Activated CD4-positive, alpha-beta memory T cell treated with anti-CD3 and anti-CD28 coated beads, Interleukin-2, amount 10 ng/mL, durations not matched to agents 7 days and 5 days (primary cell): Measurements from ENCODE around the gene DUSP16. TPM values are rescaled to one million over a fixed set of nuclear protein-coding genes. Genes with fewer than 3 reads are reported as not detected.

Source experiments
- CTCF ChIA-PET: fragments of 350-600 bp; sonication (Branson Sonifier 250); formaldehyde crosslinking; loops from one replicate; lab custom pipeline; 2021; ENCODE audit warnings: antibody characterized with exemption, inconsistent platforms; lab: Charles Lee
- POLR2A ChIA-PET: fragments of 350-600 bp; sonication (Branson Sonifier 250); formaldehyde crosslinking; loops from one replicate; lab custom pipeline; 2021; ENCODE audit warnings: antibody characterized with exemption; lab: Charles Lee
- DNase-seq: peaks from one replicate; pipeline ENCODE4 v3.0.0-alpha.2; 2020
- H3K27ac Mint-ChIP-seq: one replicate; pipeline ENCODE4 v1.8.0; 2021; ENCODE audit warnings: mild to moderate bottlenecking, mixed read lengths
- H3K27me3 Mint-ChIP-seq: one replicate; pipeline ENCODE4 v1.8.0; 2021; ENCODE audit warnings: mixed read lengths
- H3K36me3 Mint-ChIP-seq: one replicate; pipeline ENCODE4 v1.8.0; 2021; ENCODE audit warnings: low read depth, mixed read lengths
- H3K4me1 Mint-ChIP-seq: one replicate; pipeline ENCODE4 v1.8.0; 2021; ENCODE audit warnings: mixed read lengths
- H3K4me3 Mint-ChIP-seq: one replicate; pipeline ENCODE4 v1.8.0; 2021; ENCODE audit warnings: mild to moderate bottlenecking, mixed read lengths
- H3K9me3 Mint-ChIP-seq: one replicate; pipeline ENCODE4 v1.8.0; 2021; ENCODE audit warnings: mixed read lengths
- total RNA-seq, 2 experiments: library from RNA; stranded (reverse); gene quantifications; one replicate each; pipeline ENCODE4 v1.2.3, GENCODE V29; 2021

DUSP16 gene
- total RNA-seq, 2 experiments from 2014 or later, result 77.3 to 85.2 TPM

DNA sequence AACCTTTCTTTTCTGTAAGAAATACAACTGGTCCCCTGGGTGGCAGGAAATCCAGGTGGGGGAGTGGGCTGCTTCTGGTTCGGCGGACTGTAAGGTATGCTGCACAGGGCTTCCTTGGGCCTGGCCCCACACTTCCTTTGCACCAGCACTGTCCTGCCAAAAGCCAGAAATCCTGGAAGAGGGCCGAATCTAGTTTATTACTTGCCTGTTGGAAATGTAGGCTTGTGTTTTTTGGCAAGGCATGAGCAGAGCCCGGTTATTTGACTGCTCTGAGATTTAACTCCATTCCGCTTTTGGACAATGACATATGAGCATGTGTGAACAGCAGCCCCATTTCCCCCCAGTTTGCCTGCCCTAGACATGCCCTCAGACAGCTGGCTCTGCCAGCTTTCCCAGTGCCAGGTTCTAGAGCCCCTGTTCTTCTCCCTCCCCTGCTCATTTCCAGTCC lies 119.2 kb downstream of the DUSP16 start:
- CTCF ChIA-PET, result interaction anchor here (1.7 to 2.4 kb wide), 4 partner anchors 13 to 66 kb away, joined by 7 to 14 read pairs (median 7); no protein-coding TSS in a partner anchor
- H3K4me3 Mint-ChIP-seq, result no peak overlapping the region
- POLR2A ChIA-PET, result interaction anchor here (0.5 to 18.9 kb wide), 11 partner anchors 13 to 277 kb away, joined by 3 to 380 read pairs (median 38); partner anchors contain the start of genes BORCS5 and CDKN1B
- H3K27ac Mint-ChIP-seq, result peak overlapping the region; percentile 98
- DNase-seq, result no peak
- peaks cover 84% of the 10 kb centered on the region for H3K4me1 Mint-ChIP-seq
- H3K27me3 Mint-ChIP-seq, result no peaks in the 10 kb centered on the region
- no peaks in the 10 kb centered on the region for H3K9me3 Mint-ChIP-seq
- H3K36me3 Mint-ChIP-seq, result peaks cover 30% of the 10 kb centered on the region

DNA sequence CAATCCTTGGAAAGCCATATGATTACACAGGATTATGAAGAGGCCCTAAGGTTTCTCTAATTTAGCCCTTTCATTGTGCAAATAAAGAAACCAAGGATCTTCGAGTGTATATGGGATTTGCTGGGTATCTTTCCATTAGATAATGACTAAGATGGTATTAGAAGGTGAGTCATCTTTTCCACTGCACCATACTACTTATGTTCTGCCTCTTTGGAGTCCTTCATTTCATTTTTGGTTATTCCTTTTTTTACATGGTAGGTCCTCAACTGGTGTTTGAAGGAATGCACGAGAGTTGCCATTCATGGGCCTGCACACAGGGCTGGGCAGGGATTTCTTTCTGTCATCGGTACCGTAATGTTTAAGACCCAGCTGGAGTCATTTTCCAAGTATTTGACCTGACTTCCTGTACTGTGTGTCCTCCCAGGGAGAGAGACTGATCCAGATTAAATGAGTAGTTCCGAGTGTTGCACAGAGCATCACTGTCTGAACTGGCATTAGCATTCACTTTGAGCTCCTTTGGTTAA lies 120.1 kb downstream of the DUSP16 start:
- CTCF ChIA-PET, result interaction anchor here (0.7 to 2.4 kb wide), 8 partner anchors 14 to 122 kb away, joined by 3 to 14 read pairs (median 6); no protein-coding TSS in a partner anchor
- H3K27ac Mint-ChIP-seq, result peak overlapping the region; percentile 98
- DNase-seq, result no peak
- peaks cover 91% of the 10 kb centered on the region for H3K4me1 Mint-ChIP-seq
- H3K27me3 Mint-ChIP-seq, result no peaks in the 10 kb centered on the region
- H3K36me3 Mint-ChIP-seq, result peaks cover 39% of the 10 kb centered on the region
- POLR2A ChIA-PET, result interaction anchor here (0.5 to 18.9 kb wide), 32 partner anchors 9 to 294 kb away, joined by 3 to 380 read pairs (median 7); partner anchors contain the start of genes BORCS5, CDKN1B and DUSP16
- H3K4me3 Mint-ChIP-seq, result peak overlapping the region; percentile 39
- no peaks in the 10 kb centered on the region for H3K9me3 Mint-ChIP-seq

DNA sequence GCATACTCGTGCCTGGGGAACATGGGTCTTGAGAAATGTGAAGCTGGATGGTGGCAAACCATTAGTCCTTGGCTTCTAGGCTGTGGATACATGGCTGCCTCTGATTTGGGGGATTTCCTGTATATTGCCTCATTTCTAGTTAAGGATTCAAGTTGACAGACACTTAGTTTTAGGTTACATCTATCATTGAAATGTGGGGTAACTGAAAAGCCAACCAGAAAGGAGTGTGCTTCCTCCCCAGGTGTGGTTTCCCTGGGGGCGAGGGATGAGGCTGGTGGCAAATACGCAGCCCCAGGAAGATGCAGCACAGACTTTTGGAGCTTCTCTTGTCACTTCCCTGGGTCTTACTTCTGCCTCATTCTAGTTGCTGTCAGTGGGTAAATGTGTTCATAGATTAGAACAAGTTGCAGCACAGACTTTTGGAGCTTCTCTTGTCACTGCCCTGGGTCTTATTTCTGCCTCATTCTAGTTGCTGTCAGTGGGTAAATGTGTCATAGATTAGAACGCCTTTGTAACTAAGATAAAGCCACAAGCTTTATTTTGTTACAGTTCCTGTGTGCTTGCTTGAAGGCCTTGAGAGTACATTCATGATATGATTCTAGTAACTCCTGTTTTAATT lies 120.7 kb downstream of the DUSP16 start:
- peak; percentile 73 for DNase-seq
- H3K4me1 Mint-ChIP-seq, result peaks cover 91% of the 10 kb centered on the region
- H3K4me3 Mint-ChIP-seq, result peak overlapping the region; percentile 39
- peak overlapping the region; percentile 98 for H3K27ac Mint-ChIP-seq
- peaks cover 39% of the 10 kb centered on the region for H3K36me3 Mint-ChIP-seq
- peaks cover 6% of the 10 kb centered on the region for H3K9me3 Mint-ChIP-seq
- no peaks in the 10 kb centered on the region for H3K27me3 Mint-ChIP-seq
- POLR2A ChIA-PET, result interaction anchor here (0.7 to 18.9 kb wide), 30 partner anchors 9 to 294 kb away, joined by 3 to 380 read pairs (median 10); partner anchors contain the start of genes BORCS5, CDKN1B and DUSP16
- CTCF ChIA-PET, result interaction anchor here (0.7 to 3.7 kb wide), 11 partner anchors 15 to 294 kb away, joined by 3 to 14 read pairs (median 5); no protein-coding TSS in a partner anchor

DNA sequence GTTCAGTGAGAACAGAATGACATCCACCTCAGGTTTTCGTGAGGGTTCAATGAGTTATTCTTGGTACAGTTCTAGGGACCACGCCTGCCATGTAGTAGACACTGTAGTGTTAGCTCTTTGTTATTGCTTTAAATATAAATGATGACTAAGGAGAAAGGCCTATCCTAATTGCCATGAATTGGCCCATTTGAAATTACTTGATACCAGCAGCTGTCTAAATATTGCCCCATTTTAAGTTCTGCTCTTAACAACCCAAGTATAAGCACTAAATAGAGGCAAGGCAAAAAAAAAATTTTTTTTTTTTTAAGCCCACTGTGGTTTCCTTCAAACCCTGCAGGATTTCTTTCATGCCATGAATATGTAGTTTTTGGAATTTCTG lies 121.2 kb downstream of the DUSP16 start:
- Mint-ChIP-seq H3K27ac (peak overlapping the region; percentile 98), H3K4me1 (peaks cover 87% of the 10 kb centered on the region), H3K27me3 (no peaks in the 10 kb centered on the region), H3K4me3 (no peak overlapping the region), H3K36me3 (peaks cover 40% of the 10 kb centered on the region), H3K9me3 (peaks cover 9% of the 10 kb centered on the region)
- no peak for DNase-seq
- CTCF ChIA-PET, result interaction anchor here (0.8 to 3.7 kb wide), 7 partner anchors 15 to 295 kb away, joined by 3 to 14 read pairs (median 5); no protein-coding TSS in a partner anchor
- POLR2A ChIA-PET, result interaction anchor here (0.6 to 18.9 kb wide), 29 partner anchors 8 to 295 kb away, joined by 3 to 380 read pairs (median 11); partner anchors contain the start of genes BORCS5, CDKN1B and DUSP16

DNA sequence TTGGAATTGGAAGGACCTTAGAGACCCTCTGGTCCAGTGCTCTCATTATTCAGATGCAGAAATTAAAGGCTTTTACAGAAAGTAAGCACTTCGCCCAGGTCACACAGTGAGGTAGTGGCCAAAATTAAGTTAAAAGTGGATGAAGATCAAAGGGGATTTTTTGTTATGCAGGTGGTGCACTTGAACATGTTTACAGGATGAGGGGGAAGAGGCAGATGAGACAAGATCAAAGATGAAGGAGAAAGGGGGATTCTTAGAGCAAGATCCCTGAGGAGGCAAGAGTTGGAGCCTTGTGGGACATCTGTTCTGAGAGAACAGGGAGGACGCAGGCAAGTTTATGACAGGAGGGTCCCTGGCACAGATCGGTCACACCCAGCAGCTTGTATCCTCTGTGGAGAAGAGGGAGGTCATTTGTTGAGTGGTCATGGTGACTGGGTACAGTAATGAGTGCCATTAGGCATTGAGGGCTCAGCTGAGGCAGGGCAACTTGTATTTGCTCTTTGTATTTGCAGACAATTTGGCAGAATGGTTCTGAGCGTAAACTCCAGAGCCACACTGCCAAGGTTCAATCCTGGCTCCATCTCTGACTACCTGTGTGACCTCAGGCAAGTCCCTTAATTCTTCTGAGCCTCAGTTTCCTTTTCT lies 121.8 kb downstream of the DUSP16 start:
- H3K27me3 Mint-ChIP-seq, result no peaks in the 10 kb centered on the region
- H3K4me1 Mint-ChIP-seq, result peaks cover 88% of the 10 kb centered on the region
- peaks cover 44% of the 10 kb centered on the region for H3K36me3 Mint-ChIP-seq
- H3K4me3 Mint-ChIP-seq, result no peak overlapping the region
- DNase-seq, result no peak
- ChIA-PET CTCF (interaction anchor here (0.8 to 3.7 kb wide), 6 partner anchors 16 to 296 kb away, joined by 3 to 14 read pairs (median 7); partner anchors contain the start of gene DUSP16), POLR2A (interaction anchor here (0.6 to 18.9 kb wide), 22 partner anchors 8 to 295 kb away, joined by 3 to 380 read pairs (median 12); partner anchors contain the start of genes BORCS5 and DUSP16)
- H3K27ac Mint-ChIP-seq, result peak overlapping the region; percentile 98
- peaks cover 10% of the 10 kb centered on the region for H3K9me3 Mint-ChIP-seq

DNA sequence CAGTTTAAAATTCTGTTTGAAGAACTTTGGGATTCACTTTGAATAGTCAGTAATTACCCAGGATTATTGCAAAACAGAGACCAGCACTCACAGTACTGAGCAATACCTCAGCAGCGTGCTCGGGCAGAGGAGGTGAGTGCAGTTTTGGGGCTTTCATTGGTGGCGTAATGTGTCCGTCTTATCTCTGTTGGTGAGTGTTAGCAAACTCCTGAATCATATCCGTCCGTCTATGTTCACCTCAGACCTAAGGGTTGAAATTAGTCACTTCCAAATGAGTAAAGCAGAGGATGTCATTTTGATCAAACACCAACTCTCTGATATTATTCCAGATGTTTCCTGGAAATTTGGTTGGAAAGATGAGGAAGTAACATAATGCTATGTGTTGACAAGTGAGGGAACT lies 123.0 kb downstream of the DUSP16 start:
- Mint-ChIP-seq H3K27me3 (no peaks in the 10 kb centered on the region), H3K9me3 (peaks cover 10% of the 10 kb centered on the region), H3K27ac (peak overlapping the region; percentile 98), H3K4me1 (peaks cover 85% of the 10 kb centered on the region), H3K4me3 (peak overlapping the region; percentile 5), H3K36me3 (peaks cover 50% of the 10 kb centered on the region)
- ChIA-PET CTCF (interaction anchor here (2.7 to 3.7 kb wide), 2 partner anchors 35 to 55 kb away, joined by 10 to 11 read pairs; no protein-coding TSS in a partner anchor), POLR2A (interaction anchor here (1.3 to 18.9 kb wide), 9 partner anchors 17 to 286 kb away, joined by 5 to 380 read pairs (median 46); partner anchors contain the start of gene BORCS5)
- peak; percentile 81 for DNase-seq

DNA sequence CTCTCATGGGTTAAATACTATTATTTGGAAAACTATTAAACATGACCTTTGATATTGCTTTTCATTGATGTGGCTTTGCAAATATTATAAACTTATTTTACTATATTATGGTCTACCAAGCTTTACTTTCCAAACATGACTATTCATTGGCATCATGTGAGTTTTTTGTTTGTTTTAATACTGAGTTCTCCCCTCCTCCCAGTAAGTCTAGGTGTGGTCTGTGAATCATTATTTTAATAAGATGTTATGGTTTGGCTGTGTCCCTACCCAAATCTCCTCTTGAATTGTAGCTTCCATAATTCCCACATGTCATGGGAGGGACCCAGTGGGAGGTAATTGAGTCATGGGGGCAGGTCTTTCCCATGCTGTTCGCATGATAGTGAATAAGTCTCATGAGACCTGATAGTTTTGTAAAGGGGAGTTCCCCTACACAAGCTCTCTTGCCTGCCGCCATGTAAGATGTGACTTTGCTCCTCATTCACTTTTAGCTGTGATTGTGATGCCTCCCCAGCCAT lies 125.8 kb downstream of the DUSP16 start:
- peaks cover 61% of the 10 kb centered on the region for H3K36me3 Mint-ChIP-seq
- POLR2A ChIA-PET, result interaction anchor here (1.5 to 18.9 kb wide), 3 partner anchors 35 to 279 kb away, joined by 4 to 380 read pairs (median 5); no protein-coding TSS in a partner anchor
- no peaks in the 10 kb centered on the region for H3K27me3 Mint-ChIP-seq
- peaks cover 10% of the 10 kb centered on the region for H3K9me3 Mint-ChIP-seq
- CTCF ChIA-PET, result interaction anchor here (0.6 to 1.0 kb wide), 3 partner anchors 20 to 265 kb away, joined by 3 to 6 read pairs (median 4); no protein-coding TSS in a partner anchor
- no peak overlapping the region for H3K27ac Mint-ChIP-seq
- no peak for DNase-seq
- no peak overlapping the region for H3K4me3 Mint-ChIP-seq
- peaks cover 84% of the 10 kb centered on the region for H3K4me1 Mint-ChIP-seq

DNA sequence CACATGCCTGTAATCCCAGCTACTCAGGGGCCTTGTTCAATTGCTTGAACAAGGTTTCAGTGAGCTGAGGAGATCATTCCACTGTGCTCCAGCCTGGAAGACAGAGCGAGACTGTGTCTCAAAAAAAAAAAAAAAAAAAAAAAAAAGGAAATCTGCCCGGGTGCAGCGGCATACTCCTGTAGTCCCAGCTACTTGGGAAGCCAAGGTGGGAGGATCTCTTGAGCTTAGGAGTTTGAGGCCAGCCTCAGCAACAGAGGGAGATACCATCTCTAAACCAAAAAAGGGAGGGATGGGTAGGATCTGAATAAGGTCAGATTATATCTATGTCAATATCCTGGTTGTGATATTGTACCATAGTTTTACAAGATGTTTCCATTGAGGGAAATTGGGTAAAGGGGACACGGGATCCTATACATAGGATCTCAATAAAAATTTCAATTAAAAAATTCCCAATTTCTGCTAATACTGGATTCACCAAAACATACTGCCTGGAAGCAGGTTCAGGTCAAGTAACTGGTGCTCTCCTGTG lies 129.4 kb downstream of the DUSP16 start:
- ChIA-PET CTCF (no interaction called here), POLR2A (interaction anchor here (0.7 to 18.9 kb wide), 8 partner anchors 9 to 304 kb away, joined by 3 to 380 read pairs (median 4); no protein-coding TSS in a partner anchor)
- Mint-ChIP-seq H3K27ac (peak overlapping the region; percentile 70), H3K36me3 (peaks cover 48% of the 10 kb centered on the region), H3K4me3 (no peak overlapping the region), H3K9me3 (peaks cover 10% of the 10 kb centered on the region), H3K27me3 (no peaks in the 10 kb centered on the region), H3K4me1 (peaks cover 78% of the 10 kb centered on the region)
- DNase-seq, result no peak

DNA sequence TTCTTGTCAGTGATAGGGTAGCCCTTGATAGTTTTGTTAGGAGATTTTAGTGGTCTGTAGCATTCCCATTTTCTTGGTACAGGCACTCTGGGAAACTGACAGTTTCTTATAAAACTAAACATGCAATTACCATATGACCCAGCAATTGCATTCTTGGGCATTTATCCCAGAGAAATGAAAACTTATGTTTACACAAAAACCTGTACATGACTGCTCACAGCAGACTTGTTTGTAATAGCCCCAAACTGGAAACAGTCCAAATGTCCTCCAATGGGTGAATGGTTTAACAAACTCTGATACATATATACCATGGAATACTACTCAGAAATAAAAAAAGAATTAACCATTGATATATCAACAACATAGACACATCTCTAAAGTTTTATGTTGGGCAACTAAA lies 130.3 kb downstream of the DUSP16 start:
- ChIA-PET CTCF (no interaction called here), POLR2A (interaction anchor here (1.4 to 18.9 kb wide), 5 partner anchors 10 to 47 kb away, joined by 3 to 380 read pairs (median 6); no protein-coding TSS in a partner anchor)
- DNase-seq, result no peak
- H3K9me3 Mint-ChIP-seq, result peaks cover 8% of the 10 kb centered on the region
- peak overlapping the region; percentile 78 for H3K27ac Mint-ChIP-seq
- H3K4me1 Mint-ChIP-seq, result peaks cover 78% of the 10 kb centered on the region
- no peaks in the 10 kb centered on the region for H3K27me3 Mint-ChIP-seq
- peak overlapping the region; percentile 8 for H3K4me3 Mint-ChIP-seq
- H3K36me3 Mint-ChIP-seq, result peaks cover 43% of the 10 kb centered on the region

DNA sequence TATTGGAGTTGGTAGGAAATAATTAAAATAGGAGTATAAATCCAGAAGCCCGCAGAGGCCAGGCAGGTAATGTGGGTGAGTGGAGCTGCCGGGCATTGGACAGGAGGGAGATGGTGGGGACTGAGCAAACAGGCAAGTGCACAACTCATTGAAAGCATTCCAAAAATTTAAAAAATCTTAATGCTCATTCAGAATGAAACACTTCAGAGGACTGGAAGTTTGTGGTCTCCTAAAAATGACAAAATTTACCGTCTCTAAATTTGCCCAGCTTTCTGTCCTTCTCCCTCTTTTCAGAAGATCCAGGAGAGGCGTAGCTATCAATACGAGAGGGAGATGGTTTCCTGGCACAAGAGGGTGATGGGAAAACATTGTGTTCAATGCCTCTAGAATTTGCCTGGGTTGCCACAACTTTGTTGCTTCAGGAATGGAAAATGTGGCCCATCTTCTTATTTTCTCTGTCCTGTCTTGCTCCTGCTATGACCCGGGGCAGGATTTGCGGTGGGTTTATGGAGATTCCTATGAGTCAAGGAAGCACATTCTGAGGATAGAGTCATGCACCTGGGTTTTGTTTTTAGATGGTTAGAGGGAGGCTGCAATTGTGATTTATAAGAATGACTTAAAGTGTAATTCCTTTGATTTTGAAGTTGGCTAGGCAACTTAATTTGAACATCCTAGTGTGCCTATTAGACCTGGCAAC lies 133.6 kb downstream of the DUSP16 start:
- ChIA-PET CTCF (no interaction called here), POLR2A (interaction anchor here (1.0 to 2.1 kb wide), 5 partner anchors 10 to 53 kb away, joined by 3 to 7 read pairs (median 4); no protein-coding TSS in a partner anchor)
- DNase-seq, result no peak
- Mint-ChIP-seq H3K27ac (peak overlapping the region; percentile 64), H3K4me1 (peaks cover 81% of the 10 kb centered on the region), H3K4me3 (no peak overlapping the region), H3K9me3 (peaks cover 10% of the 10 kb centered on the region), H3K27me3 (no peaks in the 10 kb centered on the region), H3K36me3 (peaks cover 45% of the 10 kb centered on the region)

DNA sequence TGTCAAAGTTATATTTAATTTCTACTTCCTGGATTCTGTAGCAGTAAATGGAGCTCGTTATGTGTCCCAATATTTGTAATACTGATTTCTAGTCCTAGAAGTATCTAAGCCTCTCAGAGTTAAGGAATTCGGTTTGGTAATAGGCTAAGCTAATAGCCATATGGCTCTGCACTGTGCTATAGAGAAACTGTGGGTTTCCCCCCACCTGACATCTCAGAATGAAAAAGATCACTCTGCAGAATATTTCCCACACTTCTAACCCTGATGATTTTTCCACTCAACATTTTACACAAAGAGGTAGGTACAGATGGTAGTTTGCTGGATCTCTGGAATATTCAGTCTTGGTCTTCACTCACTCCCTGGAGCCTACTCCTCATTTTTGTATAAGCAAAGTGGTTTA lies 134.6 kb downstream of the DUSP16 start:
- POLR2A ChIA-PET, result interaction anchor here (1.6 kb wide), 1 partner anchor 46 kb away, joined by 7 read pairs; no protein-coding TSS in a partner anchor
- no peak overlapping the region for H3K4me3 Mint-ChIP-seq
- CTCF ChIA-PET, result no interaction called here
- peak overlapping the region; percentile 30 for H3K27ac Mint-ChIP-seq
- no peaks in the 10 kb centered on the region for H3K27me3 Mint-ChIP-seq
- H3K4me1 Mint-ChIP-seq, result peaks cover 73% of the 10 kb centered on the region
- H3K9me3 Mint-ChIP-seq, result peaks cover 19% of the 10 kb centered on the region
- no peak for DNase-seq
- peaks cover 50% of the 10 kb centered on the region for H3K36me3 Mint-ChIP-seq
